ENCODE results near the gene SC5D.

SC5D gene

DNA sequence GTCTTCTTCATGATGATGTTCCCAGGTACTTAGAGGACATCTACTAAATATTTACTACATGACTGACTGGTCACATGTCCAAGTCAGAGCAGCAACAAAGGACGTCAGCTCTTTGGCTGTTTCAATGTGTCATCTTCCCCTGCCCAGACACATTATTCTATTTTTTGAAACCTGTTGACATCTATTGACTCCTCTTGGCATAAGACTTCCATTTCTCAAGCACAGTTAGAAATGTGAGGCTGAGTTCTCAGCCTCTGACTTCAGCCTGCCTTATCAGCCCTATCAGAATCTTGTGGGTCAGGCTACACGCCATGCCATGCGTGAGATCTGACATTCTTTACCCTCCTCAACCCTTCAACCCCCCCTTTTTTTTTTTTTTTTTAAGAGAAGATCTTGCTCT, 63.8 kb downstream of the SC5D start:
- no peak for DNase-seq (ENCODE audit: low read depth, low spot score)
